ENCODE data around the gene USP40.

DNA sequence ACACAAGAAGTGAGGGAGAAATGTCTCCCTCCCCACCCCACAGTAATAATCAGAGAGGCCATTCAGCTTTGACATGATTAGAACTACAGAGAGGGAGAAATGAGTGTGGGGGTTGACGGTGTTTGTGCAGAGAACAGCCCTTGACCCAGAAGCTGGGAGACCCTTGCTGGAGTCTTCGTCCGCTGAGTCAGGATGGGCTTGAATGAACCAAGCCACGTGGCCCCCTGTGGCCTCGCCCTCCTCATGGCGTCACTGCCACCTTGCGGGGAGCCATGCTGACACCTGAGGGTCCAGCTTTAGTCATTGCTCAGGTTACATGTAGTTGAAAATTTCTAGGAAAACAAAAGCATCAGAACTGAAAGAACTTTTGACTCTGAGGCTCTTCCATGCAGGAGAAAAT is 111.1 kb downstream of the USP40 start:
- TF ChIP-seq, protein P1, sequence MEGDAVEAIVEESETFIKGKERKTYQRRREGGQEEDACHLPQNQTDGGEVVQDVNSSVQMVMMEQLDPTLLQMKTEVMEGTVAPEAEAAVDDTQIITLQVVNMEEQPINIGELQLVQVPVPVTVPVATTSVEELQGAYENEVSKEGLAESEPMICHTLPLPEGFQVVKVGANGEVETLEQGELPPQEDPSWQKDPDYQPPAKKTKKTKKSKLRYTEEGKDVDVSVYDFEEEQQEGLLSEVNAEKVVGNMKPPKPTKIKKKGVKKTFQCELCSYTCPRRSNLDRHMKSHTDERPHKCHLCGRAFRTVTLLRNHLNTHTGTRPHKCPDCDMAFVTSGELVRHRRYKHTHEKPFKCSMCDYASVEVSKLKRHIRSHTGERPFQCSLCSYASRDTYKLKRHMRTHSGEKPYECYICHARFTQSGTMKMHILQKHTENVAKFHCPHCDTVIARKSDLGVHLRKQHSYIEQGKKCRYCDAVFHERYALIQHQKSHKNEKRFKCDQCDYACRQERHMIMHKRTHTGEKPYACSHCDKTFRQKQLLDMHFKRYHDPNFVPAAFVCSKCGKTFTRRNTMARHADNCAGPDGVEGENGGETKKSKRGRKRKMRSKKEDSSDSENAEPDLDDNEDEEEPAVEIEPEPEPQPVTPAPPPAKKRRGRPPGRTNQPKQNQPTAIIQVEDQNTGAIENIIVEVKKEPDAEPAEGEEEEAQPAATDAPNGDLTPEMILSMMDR (optimal IDR thresholded peaks at IDR 0.05 in 1 of 3, IDR thresholded peaks at IDR 0.05 in 1 of 3, conservative IDR thresholded peaks at IDR 0.05 in 1 of 3; ENCODE audit: extremely low read depth in 1 of 3, insufficient read depth in 2 of 3, low read length in 3 of 3) = no peak
- no peak for TF ChIP-seq EZH2 (IDR thresholded peaks at IDR 0.05; ENCODE audit: low read length)

Measured in keratinocyte (primary cell).